Measurements from ENCODE around the gene THOP1.
"Not testable (repeated sequence)": the region's sequence is repeated elsewhere in the genome, so short reads cannot be mapped to it uniquely, and the experiment has no call there.

The THOP1 gene

DNA sequence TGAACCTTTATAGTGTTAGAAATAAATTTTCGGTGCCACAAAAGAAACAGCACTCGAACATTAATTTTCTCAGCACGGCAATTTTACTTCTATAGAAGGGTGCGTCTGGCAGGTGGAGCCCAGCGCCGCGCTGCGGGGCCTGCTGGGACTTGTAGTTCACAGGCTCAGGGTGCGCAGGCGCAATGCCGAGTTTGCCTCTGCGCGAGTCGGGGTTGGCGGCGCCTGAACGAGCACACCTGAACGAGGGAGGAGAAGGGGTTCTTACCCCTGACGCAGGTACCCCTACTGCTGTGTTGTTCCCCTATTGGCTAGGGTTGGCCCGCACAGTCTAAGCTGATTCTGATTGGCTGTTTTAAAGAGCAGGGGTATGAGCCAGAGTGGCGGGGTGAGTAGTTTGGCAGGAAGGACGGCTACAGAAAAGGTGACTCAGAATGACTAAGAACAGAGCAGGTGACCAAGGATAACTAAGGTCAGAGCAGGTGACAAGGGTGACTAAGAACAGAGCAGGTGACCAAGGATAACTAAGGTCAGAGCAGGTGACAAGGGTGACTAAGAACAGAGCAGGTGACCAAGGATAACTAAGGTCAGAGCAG, 32.0 kb downstream of the THOP1 start:
- not testable (repeated sequence) for DNase-seq (ENCODE audit: low read depth in 2 of 2)

DNA sequence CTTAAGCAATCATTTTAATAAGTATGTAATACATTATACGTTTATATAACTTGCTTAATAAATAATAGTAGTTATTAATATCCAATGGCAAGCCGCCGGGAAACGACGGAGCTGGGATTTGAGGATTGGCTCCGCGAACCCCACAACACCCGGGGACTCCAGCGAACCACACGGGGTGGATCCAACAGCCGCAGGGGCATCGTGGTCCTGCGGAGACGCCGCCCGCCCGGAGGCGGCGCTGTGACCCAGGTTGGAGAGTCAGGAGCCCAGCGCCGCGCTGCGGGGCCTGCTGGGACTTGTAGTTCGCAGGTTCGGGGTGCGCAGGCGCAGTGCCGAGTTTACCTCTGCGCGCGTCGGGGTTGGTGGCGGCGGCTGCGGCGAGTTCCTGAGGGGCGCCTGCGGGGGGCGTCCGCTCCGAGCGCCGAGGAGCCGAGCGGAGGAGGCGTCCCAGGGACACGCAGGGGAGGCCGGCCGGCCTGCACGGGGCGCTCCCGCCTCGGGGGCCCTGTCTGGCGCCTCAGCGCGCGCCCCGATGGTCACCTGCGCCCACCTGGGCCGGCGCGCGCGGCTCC, 34.3 kb downstream of the THOP1 start, which contains the start of gene ZNF554:
Gene ZNF554, plus strand, starts transcription at position 329 of the 572 bp plus-strand sequence. Its CDS starts 204 bp downstream, at position 533.
- peak; percentile 81 to 84 for DNase-seq (ENCODE audit: low read depth in 2 of 2)

DNA sequence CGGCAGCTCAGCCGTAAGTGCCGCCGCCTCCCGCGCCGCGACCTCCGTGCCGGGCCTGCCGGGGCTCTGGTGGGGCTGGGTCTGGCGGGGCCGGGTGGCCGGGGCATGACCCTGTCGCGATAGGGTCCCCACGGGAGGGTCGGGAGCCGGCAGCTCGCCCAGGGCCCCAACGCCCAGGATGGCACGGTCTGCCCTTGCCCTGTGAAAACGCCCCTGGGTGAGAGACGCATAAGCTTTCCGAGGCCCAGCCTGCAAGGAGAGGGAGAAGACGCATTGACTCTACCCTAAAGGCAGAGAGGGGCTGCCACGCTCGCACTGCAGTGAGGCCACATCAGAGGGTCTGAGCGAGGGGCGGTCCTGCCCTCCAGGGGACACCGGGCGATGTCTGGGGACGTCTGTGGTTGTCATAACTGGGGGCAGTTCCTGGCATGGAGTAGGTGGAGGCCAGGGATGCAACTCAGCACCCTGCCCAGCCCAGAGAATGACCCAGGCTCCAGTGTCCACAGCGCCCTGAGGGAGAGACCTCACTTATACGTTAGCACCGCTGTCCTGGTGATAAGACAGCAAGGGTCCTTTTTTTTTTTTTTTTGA, 34.9 kb downstream of the THOP1 start:
- DNase-seq (ENCODE audit: low read depth in 2 of 2): no peak

DNA sequence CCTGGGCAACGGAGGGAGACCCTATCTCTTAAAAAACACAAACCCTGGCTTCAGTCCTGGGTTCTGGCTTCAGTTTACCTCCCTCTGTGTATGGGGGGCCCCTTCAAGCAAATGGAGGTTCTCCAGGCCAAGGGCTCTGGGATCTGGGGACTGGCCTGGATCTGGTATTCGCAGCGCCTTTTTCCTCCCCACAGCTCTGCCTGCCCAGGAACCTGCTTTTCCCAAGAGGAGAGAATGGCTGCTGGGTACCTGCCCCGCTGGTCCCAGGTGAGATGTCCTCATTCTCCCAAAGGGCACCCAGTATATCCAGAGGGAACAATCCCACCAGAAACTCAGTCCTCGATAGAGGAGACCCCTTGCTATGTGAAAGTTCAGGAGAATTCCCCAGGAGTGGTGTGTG, 37.5 kb downstream of the THOP1 start:
- no peak for DNase-seq (ENCODE audit: low read depth in 2 of 2)

DNA sequence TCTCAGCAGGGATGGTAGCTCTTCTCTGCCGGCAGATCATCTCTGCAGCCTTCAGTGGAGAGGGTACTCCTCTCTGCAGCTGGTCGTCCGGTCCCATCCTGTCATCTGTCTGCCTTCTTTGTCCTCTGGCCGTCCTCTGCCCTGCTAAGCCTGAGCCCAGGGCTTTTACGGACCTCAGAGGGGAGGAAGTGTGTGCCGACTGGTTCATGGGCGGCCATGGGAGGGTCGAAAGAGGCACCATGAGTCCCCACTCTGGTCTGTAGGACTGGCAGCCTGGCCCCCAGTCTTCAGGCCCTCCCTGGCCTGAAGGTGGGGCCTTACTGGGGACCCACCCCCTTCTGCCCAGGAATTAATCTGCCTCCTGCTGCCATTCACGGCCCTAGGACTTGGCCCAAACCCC, 38.3 kb downstream of the THOP1 start:
- DNase-seq (ENCODE audit: low read depth in 2 of 2): no peak

DNA sequence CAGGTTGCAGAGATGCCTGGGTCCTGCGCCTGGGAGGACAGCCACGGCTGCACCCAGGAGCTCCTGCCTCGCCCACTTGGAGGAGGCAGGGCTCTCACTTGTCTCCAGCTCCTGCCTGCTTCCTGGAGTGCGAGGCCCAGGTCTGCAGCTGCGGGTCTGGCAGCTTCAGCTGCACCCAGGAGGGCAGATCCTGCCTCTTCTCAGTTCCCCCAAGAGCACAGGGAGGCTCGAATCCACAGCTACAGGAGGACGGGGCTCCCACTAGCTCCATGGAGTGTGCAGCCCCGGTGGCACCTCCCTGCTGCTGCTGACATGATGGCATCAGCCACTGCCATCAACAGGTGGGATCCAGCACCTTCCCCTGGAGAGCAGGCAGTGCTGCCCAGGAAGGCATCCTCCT, 38.8 kb downstream of the THOP1 start:
- DNase-seq (ENCODE audit: low read depth in 2 of 2): no peak

DNA sequence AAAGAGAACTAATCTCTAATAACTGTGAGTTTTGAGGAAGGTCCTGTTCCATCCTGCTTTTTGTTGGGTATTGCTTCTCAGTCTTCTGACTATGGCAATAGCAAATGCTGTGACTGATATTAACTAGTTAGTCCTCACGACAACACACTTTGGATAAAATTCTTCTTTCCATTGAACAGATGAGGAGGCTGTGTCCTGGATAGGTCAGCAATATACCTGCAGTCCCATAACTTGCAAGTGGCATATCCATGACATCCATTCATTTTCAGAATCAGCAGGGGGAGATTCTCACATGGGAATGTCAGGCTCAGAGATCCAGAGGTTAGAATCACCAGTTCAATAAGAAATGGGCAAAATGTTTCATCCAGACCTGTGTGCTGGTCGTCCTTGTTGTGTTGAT, 41.7 kb downstream of the THOP1 start:
- no peak for DNase-seq (ENCODE audit: low read depth in 2 of 2)

DNA sequence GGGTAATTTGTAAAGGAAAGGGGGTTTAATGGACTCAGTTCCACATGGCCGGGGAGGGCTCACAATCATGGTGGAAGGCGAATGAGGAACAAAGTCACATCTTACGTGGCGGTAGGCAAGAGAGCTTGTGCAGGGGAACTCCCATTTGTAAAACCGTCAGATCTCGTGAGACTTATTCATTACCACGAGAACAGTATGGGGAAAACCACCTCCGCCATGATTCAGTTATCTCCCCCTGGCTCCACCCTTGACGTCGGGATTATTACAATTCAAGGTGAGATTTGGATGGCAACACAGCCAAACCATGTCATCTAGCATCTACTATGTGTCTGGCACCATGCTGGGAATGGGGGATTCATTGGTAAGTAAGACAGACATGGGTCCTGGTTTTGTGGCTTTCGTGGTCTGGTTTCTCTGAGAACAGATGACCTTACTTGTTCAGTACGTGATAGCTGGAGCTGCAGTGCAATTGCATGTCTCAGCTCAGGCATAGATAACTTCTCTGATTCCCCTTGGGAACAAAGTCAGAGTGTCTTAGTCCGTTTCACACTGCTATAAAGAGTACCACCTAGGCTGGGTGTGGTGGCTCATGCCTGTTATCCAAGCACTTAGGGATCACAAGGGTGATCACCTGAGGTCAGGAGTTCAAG, 42.7 kb downstream of the THOP1 start:
- DNase-seq (ENCODE audit: low read depth in 2 of 2): no peak

DNA sequence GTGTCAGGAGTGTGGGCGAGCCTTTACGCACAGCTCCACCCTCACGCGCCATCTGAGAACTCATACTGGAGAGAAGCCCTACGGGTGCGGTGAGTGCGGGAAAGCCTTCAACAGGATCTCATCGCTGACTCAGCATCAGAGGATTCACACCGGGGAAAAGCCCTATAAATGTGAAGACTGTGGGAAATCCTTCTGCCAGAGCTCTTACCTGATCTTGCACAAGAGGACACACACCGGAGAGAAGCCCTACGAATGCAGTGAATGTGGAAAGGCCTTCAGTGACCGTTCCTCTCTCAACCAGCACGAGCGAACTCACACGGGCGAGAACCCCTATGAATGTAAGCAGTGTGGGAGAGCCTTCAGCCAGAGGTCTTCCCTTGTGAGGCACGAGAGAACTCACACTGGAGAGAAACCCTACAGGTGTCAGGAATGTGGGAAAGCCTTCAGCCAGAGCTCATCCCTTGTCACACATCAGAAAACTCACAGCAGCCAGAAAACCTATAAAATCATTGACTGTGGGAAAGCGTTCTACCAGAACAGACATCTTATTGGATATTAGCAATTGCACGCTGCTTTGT, 49.1 kb downstream of the THOP1 start:
- no peak for DNase-seq (ENCODE audit: low read depth in 2 of 2)

DNA sequence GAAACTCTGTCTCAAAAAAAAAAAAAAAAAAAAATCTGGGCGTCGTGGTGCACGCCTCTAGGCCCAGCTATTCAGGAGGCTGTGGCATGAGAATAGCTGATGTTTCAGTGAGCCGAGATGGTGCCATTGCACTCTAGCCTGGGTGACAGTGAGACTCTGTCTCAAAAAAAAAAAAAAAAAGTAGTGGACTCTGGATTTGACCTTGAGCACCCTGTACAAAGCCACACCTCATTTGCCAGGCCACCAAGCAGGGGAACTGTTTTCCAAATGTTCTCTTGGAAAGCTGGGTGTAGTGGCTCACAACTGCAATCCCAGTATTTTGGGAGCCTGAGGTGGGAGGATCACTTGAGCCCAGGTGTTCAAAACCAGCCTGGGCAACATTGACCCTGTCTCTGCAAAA, 52.1 kb downstream of the THOP1 start:
- no peak for DNase-seq (ENCODE audit: low read depth in 2 of 2)

DNA sequence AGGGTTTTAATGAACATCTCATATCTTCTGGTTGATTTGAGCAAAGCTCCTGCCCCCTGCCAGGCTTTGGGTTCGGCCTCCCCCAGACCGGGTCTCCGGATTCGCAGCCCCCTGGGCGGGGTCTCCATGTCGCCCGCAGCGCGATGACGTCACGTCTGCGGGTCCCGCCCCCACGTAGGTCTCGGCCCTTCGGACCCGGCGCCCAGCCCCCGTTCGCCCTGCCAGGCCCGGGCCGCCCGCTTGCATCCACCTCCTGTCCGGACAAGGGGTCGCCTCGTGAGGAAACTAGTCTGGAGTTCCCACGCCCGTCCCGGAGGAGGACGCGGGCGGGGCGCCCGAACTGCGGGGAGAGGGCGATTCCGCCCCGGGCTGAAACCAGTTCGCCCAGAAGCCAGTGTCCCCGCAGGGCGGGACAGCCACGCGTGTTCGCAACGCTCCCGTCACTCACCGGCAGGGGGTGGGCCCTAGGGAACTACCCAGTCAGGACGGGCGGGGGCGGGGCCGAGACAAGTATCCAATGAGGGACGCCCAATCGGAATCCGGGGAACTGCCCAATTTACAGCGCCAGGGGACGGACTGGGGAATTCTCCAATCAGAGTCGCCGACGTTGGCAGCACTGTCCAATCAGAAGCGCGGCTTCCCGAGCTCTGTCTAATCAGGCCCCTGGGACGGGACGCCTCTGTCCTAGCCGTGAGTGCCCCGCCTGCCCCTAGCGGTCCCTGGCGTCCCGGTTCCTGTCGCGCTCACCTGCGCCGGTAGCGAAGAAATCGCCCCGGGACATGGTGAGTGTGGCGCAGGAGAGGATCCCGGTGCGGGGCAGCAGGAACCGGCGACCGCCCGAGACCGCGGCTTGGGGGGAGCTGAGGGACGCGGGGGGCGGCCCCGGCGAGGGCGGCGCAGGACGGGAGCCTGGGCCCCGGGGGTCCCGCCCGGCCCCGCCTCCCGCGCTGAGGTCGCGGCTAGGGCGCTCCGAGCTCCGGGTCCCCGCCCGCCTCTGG, 55.8 kb downstream of the THOP1 start, which contains the start of gene ZNF555:
Gene ZNF555, plus strand, starts transcription at position 682 of the 998 bp plus-strand sequence. Its CDS starts 98 bp downstream, at position 780.
- peak; percentile 97 for DNase-seq (ENCODE audit: low read depth in 2 of 2)

DNA sequence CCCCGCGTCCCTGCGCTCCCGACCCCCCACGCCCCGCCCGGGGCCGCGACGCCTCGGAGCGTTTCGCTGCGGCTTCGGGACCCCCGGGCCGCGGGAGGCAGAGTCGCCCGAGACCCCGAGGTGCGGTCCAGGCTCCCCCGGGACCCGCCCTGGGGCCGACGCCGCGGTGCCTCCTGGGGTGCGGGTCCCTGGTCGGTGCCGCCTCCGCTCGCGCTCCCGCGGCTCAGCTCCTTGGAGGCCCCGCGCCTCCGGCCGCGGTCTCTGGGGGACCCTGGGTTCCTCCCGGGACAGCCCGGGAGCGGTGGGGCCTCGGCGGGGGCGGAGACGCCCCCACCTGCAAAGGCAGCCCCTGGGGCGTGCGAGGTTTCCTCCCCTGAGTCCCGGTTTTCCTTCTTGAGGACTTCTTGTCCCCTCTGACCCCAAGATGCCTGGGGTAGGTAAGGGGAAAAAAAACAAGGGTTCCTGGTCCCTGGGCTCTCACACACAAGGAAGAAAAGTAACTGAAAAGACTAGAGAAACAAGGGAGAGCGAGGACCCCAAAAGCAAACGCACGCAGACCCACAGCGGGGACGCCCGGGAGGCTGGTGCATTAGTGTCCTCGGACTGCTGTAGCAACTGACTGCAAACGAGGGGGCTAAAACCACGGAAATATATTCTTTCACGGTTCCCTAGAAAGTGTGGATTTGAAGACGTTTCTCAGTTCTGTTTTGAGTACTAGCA, 56.7 kb downstream of the THOP1 start:
- no peak for DNase-seq (ENCODE audit: low read depth in 2 of 2)

DNA sequence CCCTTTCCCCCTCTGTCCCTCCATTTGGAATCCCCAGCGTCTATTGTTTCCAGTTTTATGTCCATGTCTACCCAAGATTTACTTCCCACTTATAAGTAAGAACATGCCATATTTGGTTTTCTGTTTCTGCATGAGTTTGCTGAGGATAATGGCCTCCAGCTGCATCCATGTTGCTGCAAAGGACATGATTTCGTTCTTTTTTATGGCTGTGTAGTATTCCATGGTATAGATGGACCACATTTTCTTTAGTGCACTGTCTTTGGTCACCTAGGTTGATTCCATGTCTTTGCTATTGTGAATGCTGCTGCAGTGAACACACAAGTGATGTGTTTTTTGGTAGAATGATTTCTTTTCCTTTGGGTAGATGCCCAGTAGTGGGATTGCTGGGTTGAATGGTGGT, 59.8 kb downstream of the THOP1 start:
- no peak for DNase-seq (ENCODE audit: low read depth in 2 of 2)

DNA sequence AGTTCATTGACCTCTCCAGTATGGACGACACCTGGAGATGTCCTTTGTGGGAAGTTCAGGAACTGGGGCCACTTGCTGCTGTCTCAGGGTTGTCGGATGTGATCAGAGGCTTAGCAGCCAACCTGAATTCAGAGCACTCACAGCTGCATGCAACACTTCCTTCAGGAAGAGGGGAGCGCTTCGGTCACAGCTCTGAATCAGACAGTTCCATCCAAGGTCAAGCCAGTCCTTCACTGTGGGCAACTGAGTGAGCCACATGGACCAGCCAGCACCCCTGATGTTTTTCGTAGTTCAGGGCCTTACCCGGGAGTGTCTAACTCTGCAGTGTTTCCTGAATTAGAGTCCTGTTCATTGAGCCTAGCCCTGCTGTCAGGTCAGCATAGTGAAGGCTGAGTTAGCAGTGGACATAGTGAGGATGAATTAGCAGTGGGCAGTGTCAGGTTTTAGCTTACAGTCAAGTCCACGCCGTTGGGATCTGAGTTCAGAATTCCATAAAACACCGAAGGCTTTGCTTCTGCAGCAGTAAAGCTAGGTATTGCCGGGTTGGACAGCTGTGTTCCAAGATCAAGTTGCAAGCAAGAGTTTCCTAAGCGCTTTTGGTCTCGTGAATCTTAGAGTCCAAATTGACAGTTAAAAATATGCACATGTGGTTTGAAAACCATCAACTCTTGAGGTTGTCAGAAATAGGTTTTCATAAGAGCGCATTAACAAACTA, 61.0 kb downstream of the THOP1 start:
- DNase-seq (ENCODE audit: low read depth in 2 of 2): no peak

DNA sequence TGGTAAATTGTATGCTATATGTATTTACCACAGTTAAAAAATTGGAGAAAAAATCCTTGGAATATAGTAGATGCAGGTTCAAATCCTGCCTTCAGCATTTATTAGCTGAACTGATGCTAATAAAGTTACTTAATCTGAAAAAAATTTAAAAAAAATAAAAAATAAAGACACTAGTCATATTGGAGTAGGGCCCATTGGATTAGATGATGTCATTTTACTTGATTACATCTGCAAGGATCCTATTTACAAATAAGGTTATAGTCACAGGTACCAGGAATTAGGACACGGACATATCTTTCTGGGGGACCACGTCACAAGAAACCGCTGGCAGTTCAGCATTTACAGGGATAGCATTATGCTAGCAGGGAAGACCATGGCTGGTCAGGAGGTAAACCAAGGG, 62.2 kb downstream of the THOP1 start:
- no peak for DNase-seq (ENCODE audit: low read depth in 2 of 2)

DNA sequence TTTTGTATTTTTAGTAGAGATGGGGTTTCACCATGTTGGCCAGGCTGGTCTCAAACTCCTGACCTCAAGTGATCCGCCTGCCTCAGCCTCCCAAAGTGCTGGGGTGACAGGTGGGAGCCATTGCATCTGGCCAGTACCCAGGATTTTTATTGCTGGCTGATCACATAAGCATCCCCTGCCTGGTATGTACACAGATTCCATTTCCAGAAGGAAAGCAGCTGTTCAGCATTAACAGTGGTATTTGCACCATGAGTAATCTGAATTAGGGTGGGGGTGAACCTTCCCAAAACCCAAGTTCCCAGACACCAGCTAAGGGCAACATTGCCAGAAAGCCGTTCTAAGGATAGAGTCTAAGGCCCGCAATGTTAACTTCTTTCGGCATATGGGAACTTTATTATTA, 63.3 kb downstream of the THOP1 start:
- DNase-seq (ENCODE audit: low read depth in 2 of 2): peak; percentile 6 to 15

DNA sequence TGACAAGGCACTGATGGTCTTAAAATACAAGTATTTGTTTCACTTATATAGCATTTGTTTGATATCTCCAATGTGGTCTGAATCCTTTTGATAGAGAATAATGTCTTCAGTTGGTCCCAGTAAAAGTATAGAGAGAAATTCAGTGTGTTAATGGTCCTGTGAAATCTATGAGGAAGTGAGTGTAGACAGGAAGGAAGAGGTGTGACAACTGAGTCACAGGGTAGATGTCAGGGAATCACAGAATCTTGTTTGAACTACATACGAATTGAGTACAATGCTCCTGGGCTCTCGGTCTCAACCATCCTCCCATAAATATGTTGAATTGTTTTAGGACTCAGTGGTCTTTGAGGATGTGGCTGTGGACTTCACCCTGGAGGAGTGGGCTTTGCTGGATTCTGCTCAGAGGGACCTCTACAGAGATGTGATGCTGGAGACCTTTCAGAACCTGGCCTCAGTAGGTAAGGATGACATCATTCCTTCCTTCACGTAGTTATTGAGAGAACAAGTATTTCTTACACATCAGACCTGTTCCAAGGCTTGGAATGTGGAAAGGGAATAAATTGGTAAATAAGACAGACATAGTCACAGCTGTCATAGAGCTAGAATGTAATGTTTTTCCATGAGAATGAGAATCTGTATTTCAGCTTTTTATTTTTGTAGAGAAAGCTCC, 65.1 kb downstream of the THOP1 start:
- no peak for DNase-seq (ENCODE audit: low read depth in 2 of 2)

DNA sequence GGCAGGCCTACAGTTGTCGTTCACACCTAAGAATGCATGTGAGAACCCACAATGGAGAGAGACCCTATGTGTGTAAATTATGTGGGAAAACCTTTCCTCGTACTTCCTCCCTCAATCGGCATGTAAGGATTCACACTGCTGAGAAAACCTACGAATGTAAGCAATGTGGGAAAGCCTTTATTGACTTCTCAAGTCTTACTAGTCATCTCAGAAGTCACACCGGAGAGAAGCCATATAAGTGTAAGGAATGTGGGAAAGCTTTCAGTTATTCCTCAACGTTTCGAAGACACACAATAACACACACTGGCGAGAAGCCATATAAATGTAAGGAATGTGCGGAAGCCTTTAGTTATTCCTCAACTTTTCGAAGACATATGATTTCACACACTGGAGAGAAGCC, 67.3 kb downstream of the THOP1 start:
- DNase-seq (ENCODE audit: low read depth in 2 of 2): no peak

DNA sequence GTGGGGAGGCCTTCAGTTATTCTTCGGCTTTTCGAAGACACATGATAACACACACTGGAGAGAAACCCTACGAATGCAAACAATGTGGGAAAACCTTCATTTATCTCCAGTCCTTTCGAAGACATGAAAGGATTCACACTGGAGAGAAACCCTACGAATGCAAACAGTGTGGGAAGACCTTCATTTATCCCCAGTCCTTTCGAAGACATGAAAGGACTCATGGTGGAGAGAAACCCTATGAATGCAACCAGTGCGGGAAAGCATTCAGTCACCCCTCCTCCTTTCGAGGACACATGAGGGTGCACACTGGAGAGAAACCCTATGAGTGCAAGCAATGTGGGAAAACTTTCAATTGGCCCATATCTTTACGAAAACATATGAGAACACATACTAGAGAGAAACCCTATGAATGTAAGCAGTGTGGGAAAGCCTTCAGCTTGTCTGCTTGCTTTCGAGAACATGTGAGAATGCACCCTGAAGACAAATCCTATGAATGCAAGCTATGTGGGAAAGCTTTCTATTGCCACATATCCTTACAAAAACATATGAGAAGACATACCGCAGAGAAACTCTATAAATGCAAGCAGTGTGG, 67.8 kb downstream of the THOP1 start:
- DNase-seq (ENCODE audit: low read depth in 2 of 2): no peak
